Fibroblast of lung (primary cell): ENCODE measurements around the gene AMER2.

Experiments
- EZH2 ChIP-seq: IDR thresholded peaks from 2 replicates; pipeline ENCODE4 v1.5.1; 2012; ENCODE audit warnings: low read length, control low read depth, mild to moderate bottlenecking; ENCODE audit errors: missing control alignments
- TF ChIP-seq, protein P1 (sequence below), 2 donors: IDR thresholded peaks in 1 of 2; conservative IDR thresholded peaks in 1 of 2; 1 replicate in 1 of 2; 2 replicates in 1 of 2; pipeline ENCODE4 v1.5.1; 2011 to 2012; ENCODE audit warnings: low read length in 2 of 2, control low read depth in 1 of 2, inconsistent platforms in 1 of 2, low read depth in 1 of 2, mild to moderate bottlenecking in 1 of 2

DNA sequence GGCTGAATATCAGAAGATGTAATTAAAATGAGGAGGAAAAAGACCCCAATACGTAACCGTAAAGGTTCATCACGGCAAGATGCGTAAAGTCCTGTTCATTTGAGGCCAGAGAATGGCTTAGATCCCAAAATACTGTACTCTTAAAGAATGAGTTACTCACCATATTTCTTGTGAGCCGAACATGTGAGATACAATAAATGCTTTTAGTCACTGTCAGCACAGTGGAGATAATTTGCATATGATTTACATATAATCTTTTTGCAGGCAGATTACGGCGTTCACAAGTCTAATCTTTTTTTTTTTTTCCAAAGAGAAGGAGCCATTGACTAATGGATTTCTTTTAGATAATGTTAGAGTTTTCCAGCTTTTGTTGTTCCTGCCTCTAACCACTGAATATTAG is 28.4 kb downstream of the AMER2 start:
- TF ChIP-seq, protein P1, sequence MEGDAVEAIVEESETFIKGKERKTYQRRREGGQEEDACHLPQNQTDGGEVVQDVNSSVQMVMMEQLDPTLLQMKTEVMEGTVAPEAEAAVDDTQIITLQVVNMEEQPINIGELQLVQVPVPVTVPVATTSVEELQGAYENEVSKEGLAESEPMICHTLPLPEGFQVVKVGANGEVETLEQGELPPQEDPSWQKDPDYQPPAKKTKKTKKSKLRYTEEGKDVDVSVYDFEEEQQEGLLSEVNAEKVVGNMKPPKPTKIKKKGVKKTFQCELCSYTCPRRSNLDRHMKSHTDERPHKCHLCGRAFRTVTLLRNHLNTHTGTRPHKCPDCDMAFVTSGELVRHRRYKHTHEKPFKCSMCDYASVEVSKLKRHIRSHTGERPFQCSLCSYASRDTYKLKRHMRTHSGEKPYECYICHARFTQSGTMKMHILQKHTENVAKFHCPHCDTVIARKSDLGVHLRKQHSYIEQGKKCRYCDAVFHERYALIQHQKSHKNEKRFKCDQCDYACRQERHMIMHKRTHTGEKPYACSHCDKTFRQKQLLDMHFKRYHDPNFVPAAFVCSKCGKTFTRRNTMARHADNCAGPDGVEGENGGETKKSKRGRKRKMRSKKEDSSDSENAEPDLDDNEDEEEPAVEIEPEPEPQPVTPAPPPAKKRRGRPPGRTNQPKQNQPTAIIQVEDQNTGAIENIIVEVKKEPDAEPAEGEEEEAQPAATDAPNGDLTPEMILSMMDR (conservative IDR thresholded peaks at IDR 0.05 in 1 of 2, IDR thresholded peaks at IDR 0.05 in 1 of 2; ENCODE audit: low read depth in 1 of 2, low read length in 2 of 2) = no peak
- TF ChIP-seq EZH2 = no peak
